Mesendoderm (in vitro differentiated cells): ENCODE measurements around the gene CLDN8.

Source experiments
- DNase-seq: peaks from one replicate; pipeline ENCODE4 v3.0.0; 2013
- H2AK5ac ChIP-seq: 2 replicates; pipeline ENCODE4 v1.6.1; 2013; ENCODE audit warnings: low read length, inconsistent platforms
- H2BK120ac ChIP-seq: 2 replicates; pipeline ENCODE4 v1.6.1; 2013; ENCODE audit warnings: low read depth, mild to moderate bottlenecking, low read length, moderate library complexity, mixed read lengths
- H2BK15ac ChIP-seq: replicated peaks from 2 replicates; pipeline ENCODE4 v1.6.1; 2013; ENCODE audit warnings: low read depth, mild to moderate bottlenecking, moderate library complexity
- H2BK5ac ChIP-seq: 2 replicates; pipeline ENCODE4 v1.6.1; 2013; ENCODE audit warnings: low read length, inconsistent platforms
- H3K18ac ChIP-seq: 2 replicates; pipeline ENCODE4 v1.6.1; 2013; ENCODE audit warnings: mild to moderate bottlenecking, low read length, mixed read lengths
- H3K23ac ChIP-seq: one replicate; pipeline ENCODE4 v1.6.1; 2013; ENCODE audit warnings: low read length
- H3K27ac ChIP-seq: 2 replicates; pipeline ENCODE4 v1.5.1; 2013; ENCODE audit warnings: low read depth, mild to moderate bottlenecking, inconsistent platforms, low read length, moderate library complexity
- H3K27me3 ChIP-seq: 2 replicates; pipeline ENCODE4 v1.6.1; 2013; ENCODE audit warnings: low read length, control low read depth, mild to moderate bottlenecking, inconsistent platforms; ENCODE audit not compliant: insufficient read depth, poor library complexity
- H3K36me3 ChIP-seq: 2 replicates; pipeline ENCODE4 v1.6.1; 2013; ENCODE audit warnings: low read length, inconsistent platforms; ENCODE audit not compliant: control insufficient read depth, insufficient read depth
- H3K4ac ChIP-seq: one replicate; pipeline ENCODE4 v1.6.1; 2013; ENCODE audit warnings: low read depth, mild to moderate bottlenecking, low read length, moderate library complexity
- H3K4me1 ChIP-seq: 2 replicates; pipeline ENCODE4 v1.6.1; 2013; ENCODE audit warnings: low read depth, low read length, inconsistent platforms; ENCODE audit not compliant: control insufficient read depth
- H3K4me2 ChIP-seq: 2 replicates; pipeline ENCODE4 v1.6.1; 2013; ENCODE audit warnings: low read length
- H3K4me3 ChIP-seq: 2 replicates; pipeline ENCODE4 v1.5.1; 2013; ENCODE audit warnings: mild to moderate bottlenecking, low read length
- H3K56ac ChIP-seq: one replicate; pipeline ENCODE4 v1.6.1; 2013; ENCODE audit warnings: low read length
- H3K79me1 ChIP-seq: 2 replicates; pipeline ENCODE4 v1.6.1; 2013; ENCODE audit warnings: low read length, inconsistent platforms
- H3K79me2 ChIP-seq: 2 replicates; pipeline ENCODE4 v1.6.1; 2013; ENCODE audit warnings: mild to moderate bottlenecking, low read length; ENCODE audit not compliant: control insufficient read depth, insufficient read depth
- H3K9ac ChIP-seq: 2 replicates; pipeline ENCODE4 v1.6.1; 2013; ENCODE audit warnings: low read length, inconsistent platforms
- H4K5ac ChIP-seq: one replicate; pipeline ENCODE4 v1.6.1; 2013; ENCODE audit warnings: low read length
- H4K8ac ChIP-seq: one replicate; pipeline ENCODE4 v1.6.1; 2013; ENCODE audit warnings: low read depth, mild to moderate bottlenecking, control low read depth, low read length, moderate library complexity
- WGBS: extraction: QIAGEN DNeasy Blood & Tissue Kit; methylation state at CpG from one replicate; pipeline ENCODE4 v1.1.7; 2013; ENCODE audit warnings: low lambda C conversion rate, missing lambda C conversion rate; ENCODE audit not compliant: insufficient coverage; ENCODE audit errors: extremely low coverage; 5-methylcytosine and 5-hydroxymethylcytosine counted together

CLDN8 gene

DNA sequence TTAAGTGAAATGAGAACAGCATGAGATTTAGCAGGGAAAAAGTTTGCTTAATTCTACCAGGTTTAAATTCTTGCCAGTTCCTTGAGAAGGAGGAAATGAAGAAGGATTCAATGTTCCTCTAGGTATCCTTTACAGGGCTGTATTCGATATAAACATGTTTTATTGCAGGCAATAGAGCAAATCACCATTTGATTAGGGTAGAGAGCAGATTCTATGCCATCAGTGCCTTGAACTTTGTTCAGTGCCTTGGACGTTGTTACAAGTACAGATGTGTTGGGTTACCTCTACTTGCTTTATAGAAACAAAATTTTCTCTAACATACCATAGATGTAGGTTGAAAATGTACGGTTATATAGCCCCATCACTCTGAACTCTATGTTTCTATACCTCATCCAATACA is 18.2 kb upstream of the CLDN8 start:
- Histone ChIP-seq H2BK5ac (no peak overlapping the region), H2AK5ac (no peak overlapping the region), H3K4me1 (no peaks in the 10 kb centered on the region), H3K27ac (no peak overlapping the region), H3K23ac (no peak overlapping the region), H3K56ac (no peak overlapping the region), H4K8ac (no peak overlapping the region), H3K79me2 (no peaks in the 10 kb centered on the region), H3K4me2 (no peak overlapping the region), H3K79me1 (no peaks in the 10 kb centered on the region), H3K27me3 (no peaks in the 10 kb centered on the region), H3K9ac (no peak overlapping the region), H2BK120ac (no peak overlapping the region), H3K4ac (no peak overlapping the region), H2BK15ac (no peak overlapping the region), H4K5ac (no peak overlapping the region), H3K4me3 (no peak overlapping the region), H3K36me3 (no peaks in the 10 kb centered on the region), H3K18ac (no peak overlapping the region)
- no CpG with 5 or more reads among the region's 3 CpGs for WGBS
- DNase-seq: no peak

DNA sequence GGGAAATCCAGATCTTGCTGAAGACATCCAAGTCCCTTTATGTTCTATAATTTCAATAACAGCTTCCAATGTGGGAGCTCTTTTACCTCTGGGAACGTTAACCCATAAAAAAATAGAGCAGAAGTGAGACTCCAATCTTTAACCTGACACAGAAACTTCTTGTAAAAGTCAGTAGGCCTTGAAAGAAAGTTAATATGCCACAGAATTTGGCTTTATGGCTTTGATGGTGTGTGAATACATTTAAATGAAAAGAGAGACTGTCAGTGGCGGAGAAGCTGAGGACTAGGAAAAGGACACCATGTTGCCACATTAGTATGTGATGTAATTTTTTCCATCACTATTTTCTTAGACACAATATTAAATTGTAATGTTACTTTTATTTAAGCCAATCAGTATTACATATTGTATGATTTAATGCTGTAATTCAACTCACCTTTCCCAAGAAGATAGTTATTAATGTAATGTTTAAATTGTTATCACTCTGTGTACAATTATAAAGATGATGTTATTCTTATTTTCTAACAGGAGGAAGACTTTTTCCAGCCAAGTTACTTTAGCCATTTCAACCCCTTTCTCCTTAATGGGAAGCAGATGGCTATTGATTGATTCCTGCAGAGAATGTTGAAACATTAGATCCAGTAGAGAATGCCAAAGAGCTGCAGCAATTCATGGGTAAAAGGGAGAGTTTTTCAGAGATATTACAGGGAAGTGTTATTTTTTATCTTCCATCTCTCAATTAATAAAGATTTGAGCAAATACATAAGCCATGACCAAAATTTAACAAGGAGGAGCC is 17.5 kb upstream of the CLDN8 start:
- DNase-seq: no peak
- Histone ChIP-seq H3K23ac (no peak overlapping the region), H3K4me3 (no peak overlapping the region), H3K79me2 (no peaks in the 10 kb centered on the region), H2BK5ac (no peak overlapping the region), H3K27ac (no peak overlapping the region), H2BK120ac (no peak overlapping the region), H3K36me3 (no peaks in the 10 kb centered on the region), H4K8ac (no peak overlapping the region), H3K4me1 (no peaks in the 10 kb centered on the region), H3K79me1 (no peaks in the 10 kb centered on the region), H2AK5ac (no peak overlapping the region), H3K4ac (no peak overlapping the region), H3K4me2 (no peak overlapping the region), H2BK15ac (no peak overlapping the region), H3K9ac (no peak overlapping the region), H3K18ac (no peak overlapping the region), H3K27me3 (no peaks in the 10 kb centered on the region), H3K56ac (no peak overlapping the region), H4K5ac (no peak overlapping the region)
- no CpG with 5 or more reads among the region's 2 CpGs for WGBS

DNA sequence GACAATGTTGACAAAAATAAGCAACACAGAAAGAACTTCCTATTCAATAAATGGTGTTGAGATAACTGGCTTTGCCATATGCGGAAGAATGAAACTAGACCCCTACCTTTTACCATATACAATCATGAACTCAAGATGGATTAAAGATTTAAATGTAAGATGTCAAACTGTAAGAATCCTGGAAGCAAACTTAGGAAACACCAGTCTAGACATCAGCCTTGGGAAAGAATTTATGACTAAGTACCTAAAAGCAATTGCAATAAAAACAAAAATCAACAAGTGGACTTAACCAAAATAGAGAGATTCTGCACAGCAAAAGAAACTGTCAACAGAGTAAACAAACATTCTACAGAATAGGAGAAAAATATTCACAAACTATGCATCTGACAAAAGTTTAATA is 16.1 kb upstream of the CLDN8 start:
- no peak overlapping the region for H2BK5ac ChIP-seq
- no peak overlapping the region for H3K4me2 ChIP-seq
- WGBS: no CpG with 5 or more reads among the region's 1 CpG
- H3K79me1 ChIP-seq: no peaks in the 10 kb centered on the region
- H3K4me1 ChIP-seq: no peaks in the 10 kb centered on the region
- H4K8ac ChIP-seq: no peak overlapping the region
- H3K27me3 ChIP-seq: no peaks in the 10 kb centered on the region
- H3K4me3 ChIP-seq: no peak overlapping the region
- no peak overlapping the region for H3K4ac ChIP-seq
- no peak overlapping the region for H2AK5ac ChIP-seq
- no peak overlapping the region for H3K9ac ChIP-seq
- H3K56ac ChIP-seq: no peak overlapping the region
- H2BK120ac ChIP-seq: no peak overlapping the region
- H3K79me2 ChIP-seq: no peaks in the 10 kb centered on the region
- H4K5ac ChIP-seq: no peak overlapping the region
- H3K36me3 ChIP-seq: no peaks in the 10 kb centered on the region
- DNase-seq: no peak
- no peak overlapping the region for H2BK15ac ChIP-seq
- H3K23ac ChIP-seq: no peak overlapping the region
- no peak overlapping the region for H3K18ac ChIP-seq
- no peak overlapping the region for H3K27ac ChIP-seq

DNA sequence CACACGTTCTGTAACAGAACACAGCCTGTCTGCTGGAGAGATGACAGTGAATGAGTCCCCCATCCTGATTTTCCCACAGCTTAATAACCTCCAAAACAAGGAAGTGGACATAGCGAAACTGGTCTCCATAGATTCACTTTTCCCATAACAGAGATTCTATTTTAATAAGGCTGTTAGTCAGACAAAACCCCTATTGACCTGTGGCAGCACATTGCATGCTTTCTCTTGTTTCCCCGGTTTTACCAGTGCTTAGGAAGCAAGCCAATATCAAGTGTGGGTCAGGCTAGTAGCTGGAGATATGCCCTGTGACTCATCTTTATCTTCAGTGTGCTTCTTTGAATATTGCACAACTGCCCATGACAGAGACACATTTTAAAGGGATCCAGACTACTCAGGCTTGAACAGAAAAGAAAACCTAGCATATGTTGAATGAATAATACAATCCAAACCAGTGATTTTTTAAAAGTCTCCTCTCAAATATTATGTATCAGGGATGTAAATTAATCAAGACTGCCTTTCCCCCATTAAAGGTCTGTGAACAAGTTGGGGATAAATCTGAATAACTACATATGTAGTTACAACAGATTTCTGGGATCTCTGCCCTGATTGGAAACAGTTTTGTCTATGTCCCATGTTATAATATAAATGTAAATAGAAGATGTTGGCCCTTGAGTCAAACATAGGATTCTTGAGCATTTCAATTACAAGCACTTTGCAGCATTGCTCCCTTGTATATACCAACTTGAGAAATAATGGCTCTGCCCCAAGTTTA is 11.9 kb upstream of the CLDN8 start:
- no peak overlapping the region for H2BK5ac ChIP-seq
- no peak overlapping the region for H3K27ac ChIP-seq
- no peak overlapping the region for H2BK120ac ChIP-seq
- no peak overlapping the region for H4K8ac ChIP-seq
- H3K79me1 ChIP-seq: no peaks in the 10 kb centered on the region
- H3K36me3 ChIP-seq: no peaks in the 10 kb centered on the region
- H3K4me2 ChIP-seq: no peak overlapping the region
- no peak overlapping the region for H2AK5ac ChIP-seq
- no peak overlapping the region for H2BK15ac ChIP-seq
- H3K79me2 ChIP-seq: no peaks in the 10 kb centered on the region
- H3K23ac ChIP-seq: no peak overlapping the region
- H4K5ac ChIP-seq: no peak overlapping the region
- no peak overlapping the region for H3K4ac ChIP-seq
- no peak overlapping the region for H3K56ac ChIP-seq
- no peaks in the 10 kb centered on the region for H3K4me1 ChIP-seq
- no peak overlapping the region for H3K4me3 ChIP-seq
- no peaks in the 10 kb centered on the region for H3K27me3 ChIP-seq
- DNase-seq: no peak
- whole genome bisulfite sequencing: no CpG with 5 or more reads among the region's 3 CpGs
- no peak overlapping the region for H3K9ac ChIP-seq
- no peak overlapping the region for H3K18ac ChIP-seq

DNA sequence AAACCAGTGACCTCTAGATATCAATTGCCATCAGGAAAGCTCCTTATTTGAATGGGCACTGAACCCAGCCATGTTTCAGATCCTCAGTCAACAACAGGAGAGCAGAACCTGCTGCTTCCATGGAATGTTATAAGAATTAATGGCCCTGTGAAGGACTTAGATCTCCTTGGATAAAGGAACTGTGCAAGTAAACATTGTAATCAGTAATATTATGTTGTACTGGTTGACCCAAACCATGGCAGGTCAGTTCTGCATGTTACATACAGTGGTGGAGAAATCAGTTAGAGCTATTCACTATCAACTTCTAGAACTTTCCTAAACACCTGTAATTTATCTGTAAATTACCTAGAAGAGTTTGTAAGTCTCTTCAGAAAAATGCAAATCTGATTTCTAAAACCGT is 11.2 kb upstream of the CLDN8 start:
- no peak overlapping the region for H4K5ac ChIP-seq
- no peaks in the 10 kb centered on the region for H3K79me2 ChIP-seq
- no peak overlapping the region for H2BK120ac ChIP-seq
- no peak overlapping the region for H3K27ac ChIP-seq
- no peak overlapping the region for H3K23ac ChIP-seq
- no peak overlapping the region for H3K56ac ChIP-seq
- no peaks in the 10 kb centered on the region for H3K4me1 ChIP-seq
- no peak overlapping the region for H3K4me2 ChIP-seq
- H3K27me3 ChIP-seq: no peaks in the 10 kb centered on the region
- H3K18ac ChIP-seq: no peak overlapping the region
- DNase-seq: no peak
- H3K79me1 ChIP-seq: no peaks in the 10 kb centered on the region
- no peak overlapping the region for H3K4me3 ChIP-seq
- no peak overlapping the region for H3K9ac ChIP-seq
- H3K4ac ChIP-seq: no peak overlapping the region
- no peak overlapping the region for H2BK5ac ChIP-seq
- WGBS: no CpG with 5 or more reads among the region's 1 CpG
- H3K36me3 ChIP-seq: no peaks in the 10 kb centered on the region
- no peak overlapping the region for H2BK15ac ChIP-seq
- no peak overlapping the region for H2AK5ac ChIP-seq
- no peak overlapping the region for H4K8ac ChIP-seq
